K562 (cell line): ENCODE measurements around the gene C1orf167. TPM values are rescaled to one million over a fixed set of nuclear protein-coding genes. Genes with fewer than 3 reads are reported as not detected.
A peak's percentile ranks its signal among the peaks of the same experiment; 100 is the strongest.

Experiments used
- BACH1 ChIP-seq: fragments of 200-800 bp; sonication (Bioruptor generic); IDR thresholded peaks from 2 replicates; pipeline ENCODE4 v1.6.1; 2016; ENCODE audit warnings: missing genetic modification characterization, missing compliant biosample characterization
- BHLHE40 ChIP-seq: IDR thresholded peaks from 2 replicates; pipeline ENCODE4 v1.6.1; 2011; ENCODE audit warnings: low read length, improper control_type of control experiment
- CREB3 ChIP-seq: fragments of 450-650 bp; conservative IDR thresholded peaks from 2 replicates; pipeline ENCODE4 v1.6.1; 2016; ENCODE audit warnings: missing genetic modification characterization, low read depth, mild to moderate bottlenecking, missing compliant biosample characterization, moderate library complexity
- GTF2B ChIP-seq: IDR thresholded peaks from 2 replicates; pipeline ENCODE4 v1.6.1; 2011; ENCODE audit not compliant: insufficient read length; ENCODE audit errors: extremely low read depth
- POLR2G ChIP-seq: fragments of 200-400 bp; formaldehyde crosslinking; IDR thresholded peaks from 2 replicates; pipeline ENCODE4 v1.6.1; 2017; ENCODE audit warnings: low read depth, mild to moderate bottlenecking, antibody characterized with exemption, low read length, moderate library complexity
- REST ChIP-seq, 2 experiments: fragments of 450-650 bp; formaldehyde crosslinking in 1 of 2; IDR thresholded peaks; 2 replicates each; pipeline versions ENCODE4 v1.4.0 to v1.6.1; 2014 to 2020; ENCODE audit warnings: mild to moderate bottlenecking in 2 of 2, borderline replicate concordance in 1 of 2, low read depth in 1 of 2
- SAFB ChIP-seq: fragments of 200-400 bp; formaldehyde crosslinking; IDR thresholded peaks from 2 replicates; pipeline ENCODE4 v1.6.1; 2017; ENCODE audit warnings: low read depth, low read length, borderline replicate concordance
- SAP30 ChIP-seq: fragments of 200-600 bp; sonication (generic); IDR thresholded peaks from 2 replicates; pipeline ENCODE4 v1.6.1; 2012; ENCODE audit warnings: borderline replicate concordance, low read depth, mild to moderate bottlenecking, moderate library complexity, low read length, control low read depth, inconsistent platforms; ENCODE audit not compliant: insufficient read depth, poor library complexity, severe bottlenecking
- USF1 ChIP-seq: sonication (generic); formaldehyde crosslinking; IDR thresholded peaks from 2 replicates; pipeline ENCODE4 v1.9.0; 2022; ENCODE audit warnings: mild to moderate bottlenecking, missing genetic modification reagents
- ZNF184 ChIP-seq: sonication (generic); formaldehyde crosslinking; IDR thresholded peaks from 2 replicates; pipeline ENCODE4 v1.5.0; 2020; ENCODE audit warnings: missing genetic modification reagents
- polyA plus RNA-seq, 8 experiments: library from polyadenylated mRNA; depleted of rRNA in 4 of 8; stranded (reverse) in 5 of 8; unstranded in 3 of 8; fragments of >200 nt; fragmentation: Nextera tagmentation in 2 of 8; fragmentation: Illumina TruSeq in 1 of 8; extraction: Ambion mirVana in 2 of 8; extraction: Trizol in 1 of 8; gene quantifications; 2 replicates each; pipeline versions ENCODE4 v1.2.1 to v1.2.3, GENCODE V29; 2011 to 2014; ENCODE audit warnings: inconsistent platforms in 1 of 8, missing spikeins in 1 of 8
- total RNA-seq, 7 experiments: library from RNA; depleted of rRNA in 6 of 7; stranded (reverse); fragments of >200 nt in 6 of 7; fragmentation: Illumina TruSeq in 2 of 7; extraction: Trizol in 2 of 7; gene quantifications; 2 replicates each; pipeline versions ENCODE4 v1.2.1 to v1.2.3, GENCODE V29; 2011 to 2021; ENCODE audit warnings: low replicate concordance in 1 of 7
- TF ChIP-seq, protein P1 (sequence below): fragments of 450-650 bp; IDR thresholded peaks from 2 replicates; pipeline ENCODE4 v1.6.1; 2017; ENCODE audit warnings: antibody characterized with exemption, mild to moderate bottlenecking

Gene C1orf167
- total and polyA plus RNA-seq, 9 of the 15 experiments (the other 6 are each of a cell fraction or from before 2014, with no cell fraction given): 0.22 to 0.86 (median 0.31) TPM; not detected in 2

- TF ChIP-seq REST (IDR thresholded peaks at IDR 0.05; ENCODE audit: borderline replicate concordance) (no peak), REST (CRISPR knock-in tag; IDR thresholded peaks at IDR 0.05; ENCODE audit: low read depth) (no peak; the same call in 1 of the 2 replicates), SAFB (no peak), BACH1 (tag) (no peak), USF1 (CRISPR knock-in tag) (0 out of 2 replicates have a peak, but pooled peaks have one; percentile 24), BHLHE40 (no peak), GTF2B (no peak), SAP30 (no peak), ZNF184 (CRISPR knock-in tag) (no peak), POLR2G (peak; percentile 81), CREB3 (tag) (no peak)
- TF ChIP-seq, protein P1, sequence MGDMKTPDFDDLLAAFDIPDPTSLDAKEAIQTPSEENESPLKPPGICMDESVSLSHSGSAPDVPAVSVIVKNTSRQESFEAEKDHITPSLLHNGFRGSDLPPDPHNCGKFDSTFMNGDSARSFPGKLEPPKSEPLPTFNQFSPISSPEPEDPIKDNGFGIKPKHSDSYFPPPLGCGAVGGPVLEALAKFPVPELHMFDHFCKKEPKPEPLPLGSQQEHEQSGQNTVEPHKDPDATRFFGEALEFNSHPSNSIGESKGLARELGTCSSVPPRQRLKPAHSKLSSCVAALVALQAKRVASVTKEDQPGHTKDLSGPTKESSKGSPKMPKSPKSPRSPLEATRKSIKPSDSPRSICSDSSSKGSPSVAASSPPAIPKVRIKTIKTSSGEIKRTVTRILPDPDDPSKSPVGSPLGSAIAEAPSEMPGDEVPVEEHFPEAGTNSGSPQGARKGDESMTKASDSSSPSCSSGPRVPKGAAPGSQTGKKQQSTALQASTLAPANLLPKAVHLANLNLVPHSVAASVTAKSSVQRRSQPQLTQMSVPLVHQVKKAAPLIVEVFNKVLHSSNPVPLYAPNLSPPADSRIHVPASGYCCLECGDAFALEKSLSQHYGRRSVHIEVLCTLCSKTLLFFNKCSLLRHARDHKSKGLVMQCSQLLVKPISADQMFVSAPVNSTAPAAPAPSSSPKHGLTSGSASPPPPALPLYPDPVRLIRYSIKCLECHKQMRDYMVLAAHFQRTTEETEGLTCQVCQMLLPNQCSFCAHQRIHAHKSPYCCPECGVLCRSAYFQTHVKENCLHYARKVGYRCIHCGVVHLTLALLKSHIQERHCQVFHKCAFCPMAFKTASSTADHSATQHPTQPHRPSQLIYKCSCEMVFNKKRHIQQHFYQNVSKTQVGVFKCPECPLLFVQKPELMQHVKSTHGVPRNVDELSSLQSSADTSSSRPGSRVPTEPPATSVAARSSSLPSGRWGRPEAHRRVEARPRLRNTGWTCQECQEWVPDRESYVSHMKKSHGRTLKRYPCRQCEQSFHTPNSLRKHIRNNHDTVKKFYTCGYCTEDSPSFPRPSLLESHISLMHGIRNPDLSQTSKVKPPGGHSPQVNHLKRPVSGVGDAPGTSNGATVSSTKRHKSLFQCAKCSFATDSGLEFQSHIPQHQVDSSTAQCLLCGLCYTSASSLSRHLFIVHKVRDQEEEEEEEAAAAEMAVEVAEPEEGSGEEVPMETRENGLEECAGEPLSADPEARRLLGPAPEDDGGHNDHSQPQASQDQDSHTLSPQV: peak; percentile 76
Observed at GRCh38 chr1:11787251-11787803, 25.3 kb downstream of the C1orf167 start (continued).
